ENCODE measurements around the gene CCT6B.
A peak's percentile ranks its signal among the peaks of the same experiment; 100 is the strongest.
"Not testable (repeated sequence)": the region's sequence is repeated elsewhere in the genome, so short reads cannot be mapped to it uniquely, and the experiment has no call there.

The CCT6B gene

DNA sequence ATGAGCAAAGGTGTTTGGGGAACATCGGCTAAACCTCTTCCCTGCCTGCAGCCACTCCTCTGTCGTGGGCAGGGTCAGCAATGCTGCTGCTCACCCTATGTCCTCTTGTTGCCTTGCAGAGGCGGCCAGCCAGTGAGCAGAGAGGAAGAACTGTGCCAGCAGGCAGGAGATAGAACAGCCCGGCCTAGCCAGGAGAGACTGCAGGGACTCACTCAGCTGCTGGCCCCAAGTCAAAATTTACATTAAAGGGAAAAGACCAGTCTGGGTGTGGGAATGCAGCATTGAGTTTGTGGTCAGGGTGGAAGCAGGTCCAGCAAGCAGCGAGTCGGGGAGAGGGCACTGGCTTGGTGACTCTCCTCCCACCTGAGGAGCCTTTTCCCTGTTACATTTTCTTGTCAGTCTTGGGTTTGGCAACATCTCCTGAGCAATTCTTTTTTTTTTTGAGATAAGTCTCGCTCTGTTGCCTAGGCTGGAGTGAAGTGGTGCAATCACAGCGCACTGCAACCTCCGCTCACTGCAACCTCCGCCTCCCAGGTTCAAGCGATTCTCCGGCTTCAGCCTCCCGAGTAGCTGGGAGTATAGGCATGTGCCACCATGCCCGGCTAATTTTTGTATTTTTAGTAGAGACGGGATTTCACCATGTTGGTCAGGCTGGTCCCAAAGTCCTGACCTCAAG, 41.8 kb upstream of the CCT6B start:
- no peaks in the 10 kb centered on the region for H3K4me1 Mint-ChIP-seq
- peaks cover 68% of the 10 kb centered on the region for H3K36me3 Mint-ChIP-seq (ENCODE audit: low read depth)
- no peaks in the 10 kb centered on the region for H3K27me3 Mint-ChIP-seq (ENCODE audit: low read depth)
- no peak overlapping the region for H3K27ac Mint-ChIP-seq
- no peak overlapping the region for H3K4me3 Mint-ChIP-seq
- TF ChIP-seq, protein P1, sequence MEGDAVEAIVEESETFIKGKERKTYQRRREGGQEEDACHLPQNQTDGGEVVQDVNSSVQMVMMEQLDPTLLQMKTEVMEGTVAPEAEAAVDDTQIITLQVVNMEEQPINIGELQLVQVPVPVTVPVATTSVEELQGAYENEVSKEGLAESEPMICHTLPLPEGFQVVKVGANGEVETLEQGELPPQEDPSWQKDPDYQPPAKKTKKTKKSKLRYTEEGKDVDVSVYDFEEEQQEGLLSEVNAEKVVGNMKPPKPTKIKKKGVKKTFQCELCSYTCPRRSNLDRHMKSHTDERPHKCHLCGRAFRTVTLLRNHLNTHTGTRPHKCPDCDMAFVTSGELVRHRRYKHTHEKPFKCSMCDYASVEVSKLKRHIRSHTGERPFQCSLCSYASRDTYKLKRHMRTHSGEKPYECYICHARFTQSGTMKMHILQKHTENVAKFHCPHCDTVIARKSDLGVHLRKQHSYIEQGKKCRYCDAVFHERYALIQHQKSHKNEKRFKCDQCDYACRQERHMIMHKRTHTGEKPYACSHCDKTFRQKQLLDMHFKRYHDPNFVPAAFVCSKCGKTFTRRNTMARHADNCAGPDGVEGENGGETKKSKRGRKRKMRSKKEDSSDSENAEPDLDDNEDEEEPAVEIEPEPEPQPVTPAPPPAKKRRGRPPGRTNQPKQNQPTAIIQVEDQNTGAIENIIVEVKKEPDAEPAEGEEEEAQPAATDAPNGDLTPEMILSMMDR (IDR thresholded peaks at IDR 0.05; ENCODE audit: unreplicated experiment in 3 of 3), result no peak
- H3K9me3 Mint-ChIP-seq, result no peaks in the 10 kb centered on the region

DNA sequence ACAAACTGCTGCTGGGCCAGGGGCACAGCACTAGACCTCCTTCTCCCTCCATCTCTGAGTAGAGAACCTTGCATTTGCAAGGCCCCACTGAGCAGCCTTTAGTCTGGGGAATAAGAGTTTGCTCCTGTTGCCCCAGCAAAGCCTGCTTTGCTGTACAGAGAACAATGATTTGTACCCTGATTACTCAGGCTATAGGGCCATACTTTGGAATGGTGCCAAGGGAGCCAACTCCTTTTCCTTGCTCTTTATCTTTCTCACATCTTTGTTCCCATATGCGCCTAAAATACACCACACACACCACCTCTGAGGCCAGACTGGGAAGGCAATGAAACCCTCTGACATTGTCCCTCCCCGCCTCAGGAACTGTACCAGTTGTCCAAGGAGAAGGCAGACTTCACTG, 40.3 kb upstream of the CCT6B start:
- TF ChIP-seq, protein P1 (IDR thresholded peaks at IDR 0.05; ENCODE audit: unreplicated experiment in 3 of 3), result no peak
- H3K36me3 Mint-ChIP-seq (ENCODE audit: low read depth), result peaks cover 66% of the 10 kb centered on the region
- no peak overlapping the region for H3K27ac Mint-ChIP-seq
- no peaks in the 10 kb centered on the region for H3K9me3 Mint-ChIP-seq
- H3K4me1 Mint-ChIP-seq, result peaks cover 13% of the 10 kb centered on the region
- H3K27me3 Mint-ChIP-seq (ENCODE audit: low read depth), result no peaks in the 10 kb centered on the region
- H3K4me3 Mint-ChIP-seq, result no peak overlapping the region

DNA sequence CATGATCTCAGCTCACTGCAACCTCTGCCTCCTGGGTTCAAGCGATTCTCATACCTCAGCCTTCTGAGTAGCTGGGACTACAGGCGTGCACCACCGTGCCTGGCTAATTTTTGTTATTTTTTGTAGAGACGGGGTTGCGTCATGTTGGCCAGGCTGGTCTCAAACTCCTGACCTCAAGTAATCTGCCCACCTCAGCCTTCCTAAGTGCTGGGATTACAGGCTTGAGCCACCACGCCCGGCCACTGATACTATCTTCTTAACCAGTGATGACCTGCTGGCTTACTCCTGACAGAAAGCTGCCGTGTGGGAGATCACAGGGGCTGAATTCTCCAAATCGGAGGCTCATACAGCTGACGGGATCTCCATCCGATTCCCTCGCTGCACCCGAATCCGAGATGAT, 39.7 kb upstream of the CCT6B start:
- Mint-ChIP-seq H3K4me1 (peaks cover 16% of the 10 kb centered on the region), H3K36me3 (ENCODE audit: low read depth) (peaks cover 72% of the 10 kb centered on the region)
- not testable (repeated sequence) for H3K9me3 Mint-ChIP-seq; H3K27ac Mint-ChIP-seq; H3K4me3 Mint-ChIP-seq; H3K27me3 Mint-ChIP-seq (ENCODE audit: low read depth)

DNA sequence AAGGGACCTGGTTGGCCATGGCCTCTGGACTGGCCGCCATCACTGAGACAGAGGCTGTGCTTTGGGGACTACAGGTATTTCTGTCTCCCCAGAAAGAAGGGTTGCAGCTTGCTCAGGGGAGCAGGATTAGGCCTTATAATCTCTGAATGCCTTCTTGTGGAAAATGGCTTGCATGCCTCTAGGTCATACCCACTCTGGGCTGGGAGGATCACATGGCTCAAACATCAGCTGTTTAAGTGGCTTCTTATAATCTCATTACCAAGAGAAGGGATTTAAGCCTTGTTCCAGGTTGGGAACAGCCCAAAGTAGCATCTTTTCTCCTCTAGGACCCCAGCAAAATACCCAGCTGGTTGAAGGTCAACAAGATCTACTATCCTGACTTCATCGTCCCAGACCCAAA, 38.2 kb upstream of the CCT6B start:
- no peaks in the 10 kb centered on the region for H3K27me3 Mint-ChIP-seq (ENCODE audit: low read depth)
- TF ChIP-seq, protein P1 (IDR thresholded peaks at IDR 0.05; ENCODE audit: unreplicated experiment in 3 of 3), result no peak
- H3K9me3 Mint-ChIP-seq, result no peaks in the 10 kb centered on the region
- peaks cover 16% of the 10 kb centered on the region for H3K4me1 Mint-ChIP-seq
- no peak overlapping the region for H3K4me3 Mint-ChIP-seq
- H3K36me3 Mint-ChIP-seq (ENCODE audit: low read depth), result peaks cover 68% of the 10 kb centered on the region
- H3K27ac Mint-ChIP-seq, result no peak overlapping the region

DNA sequence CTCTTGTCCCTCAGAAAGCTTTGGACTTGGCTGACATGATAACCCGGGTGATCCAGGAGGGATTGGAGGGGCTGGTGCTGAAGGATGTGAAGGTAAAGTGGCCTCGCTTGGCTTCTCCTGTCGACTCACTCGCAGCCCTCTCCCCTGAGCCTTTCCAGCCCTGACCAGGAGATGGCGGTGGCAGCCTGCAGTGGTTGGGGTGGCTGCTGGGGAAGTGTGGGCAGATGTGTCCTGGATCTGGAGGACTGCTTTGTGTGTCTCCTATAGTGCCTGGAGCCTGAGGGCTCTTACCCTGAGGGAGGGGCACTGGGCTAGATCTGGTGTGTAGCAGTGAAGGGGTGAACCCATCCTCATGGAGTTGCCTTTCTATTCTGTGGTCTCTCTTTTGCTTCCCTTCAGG, 36.9 kb upstream of the CCT6B start:
- Mint-ChIP-seq H3K9me3 (no peaks in the 10 kb centered on the region), H3K4me1 (peaks cover 16% of the 10 kb centered on the region), H3K27me3 (ENCODE audit: low read depth) (no peaks in the 10 kb centered on the region), H3K27ac (peak overlapping the region; percentile 1 to 18 (median 15)), H3K4me3 (no peak overlapping the region), H3K36me3 (ENCODE audit: low read depth) (peaks cover 68% of the 10 kb centered on the region)
- TF ChIP-seq, protein P1 (IDR thresholded peaks at IDR 0.05; ENCODE audit: unreplicated experiment in 3 of 3), result peak; percentile 36 to 45 (median 42)

DNA sequence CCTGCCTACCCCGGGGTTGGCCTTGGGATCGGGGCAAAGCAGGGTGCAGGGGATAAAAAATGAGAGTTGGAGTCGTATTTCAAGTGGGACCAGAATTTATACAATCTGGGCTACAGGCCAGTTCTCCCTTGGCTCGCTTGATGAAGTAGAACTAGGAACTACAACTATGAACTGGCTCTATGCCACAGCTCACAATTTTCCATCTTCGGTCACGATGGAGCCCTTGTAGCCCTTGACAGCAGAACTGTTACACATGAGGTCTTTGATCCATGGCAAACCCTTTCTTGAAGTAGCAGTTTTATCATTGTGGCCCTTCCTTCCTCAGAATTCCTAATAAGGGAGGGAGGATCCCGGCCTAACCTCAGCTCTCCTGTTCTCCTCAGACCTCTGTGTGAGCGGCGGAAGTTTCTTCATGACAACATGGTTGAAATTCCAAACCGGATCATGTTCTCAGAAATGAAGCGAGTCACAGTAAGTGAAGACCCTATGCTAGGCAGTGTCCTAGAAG, 36.1 kb upstream of the CCT6B start:
- Mint-ChIP-seq H3K4me3 (peak overlapping the region in 1 of 3 experiments; percentile 1), H3K27me3 (ENCODE audit: low read depth) (no peaks in the 10 kb centered on the region), H3K36me3 (ENCODE audit: low read depth) (peaks cover 70% of the 10 kb centered on the region), H3K9me3 (no peaks in the 10 kb centered on the region), H3K27ac (peak overlapping the region; percentile 96), H3K4me1 (peaks cover 16% of the 10 kb centered on the region)
- TF ChIP-seq, protein P1 (IDR thresholded peaks at IDR 0.05; ENCODE audit: unreplicated experiment in 3 of 3), result no peak
